A549 (cell line): ENCODE results near the gene ATP10D.

ENCODE experiments used
- EP300 ChIP-seq, 2 experiments: fragments of >200 bp; sonication (Bioruptor Twin); formaldehyde crosslinking; IDR thresholded peaks; 2 replicates in 1 of 2; 3 replicates in 1 of 2; pipeline ENCODE4 v1.6.1; 2016 to 2017
- TF ChIP-seq, protein P1 (sequence below): fragments of >200 bp; sonication (Bioruptor Twin); formaldehyde crosslinking; IDR thresholded peaks from 3 replicates; pipeline ENCODE4 v1.5.1; 2016

DNA sequence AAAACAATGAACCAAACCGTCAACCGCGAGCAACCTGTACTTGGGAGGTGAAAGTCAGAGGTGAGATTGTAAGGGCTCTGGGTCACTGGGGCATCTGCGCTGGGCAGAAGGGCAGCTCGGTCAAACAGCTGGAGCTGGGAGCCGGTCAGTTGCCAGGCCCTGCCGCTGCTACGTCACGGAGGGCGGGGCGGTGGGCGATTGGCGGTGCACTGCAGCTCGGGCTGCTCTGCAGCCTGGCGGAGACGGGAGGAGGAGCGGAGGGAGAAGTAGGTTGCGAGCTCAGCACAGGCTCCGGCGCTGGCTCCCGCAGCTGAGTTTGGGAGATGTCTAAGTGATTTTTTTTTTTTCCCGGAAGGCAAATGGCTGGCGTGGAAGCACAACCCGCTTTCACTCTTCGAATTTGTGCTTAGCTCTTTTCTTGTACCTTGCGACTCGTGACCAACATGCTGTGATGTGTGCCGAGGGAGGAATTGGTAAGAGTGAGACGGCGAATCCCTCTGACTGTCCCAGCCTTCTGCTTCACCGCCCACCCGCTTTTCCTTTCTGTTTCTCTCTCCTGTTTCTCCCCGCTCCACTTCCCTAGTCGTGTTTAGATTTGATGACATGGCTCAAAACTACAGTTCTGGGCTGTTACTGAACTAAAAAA is at the start of gene ATP10D:
- no peak for TF ChIP-seq EP300 (IDR thresholded peaks at IDR 0.05)
- TF ChIP-seq, protein P1, sequence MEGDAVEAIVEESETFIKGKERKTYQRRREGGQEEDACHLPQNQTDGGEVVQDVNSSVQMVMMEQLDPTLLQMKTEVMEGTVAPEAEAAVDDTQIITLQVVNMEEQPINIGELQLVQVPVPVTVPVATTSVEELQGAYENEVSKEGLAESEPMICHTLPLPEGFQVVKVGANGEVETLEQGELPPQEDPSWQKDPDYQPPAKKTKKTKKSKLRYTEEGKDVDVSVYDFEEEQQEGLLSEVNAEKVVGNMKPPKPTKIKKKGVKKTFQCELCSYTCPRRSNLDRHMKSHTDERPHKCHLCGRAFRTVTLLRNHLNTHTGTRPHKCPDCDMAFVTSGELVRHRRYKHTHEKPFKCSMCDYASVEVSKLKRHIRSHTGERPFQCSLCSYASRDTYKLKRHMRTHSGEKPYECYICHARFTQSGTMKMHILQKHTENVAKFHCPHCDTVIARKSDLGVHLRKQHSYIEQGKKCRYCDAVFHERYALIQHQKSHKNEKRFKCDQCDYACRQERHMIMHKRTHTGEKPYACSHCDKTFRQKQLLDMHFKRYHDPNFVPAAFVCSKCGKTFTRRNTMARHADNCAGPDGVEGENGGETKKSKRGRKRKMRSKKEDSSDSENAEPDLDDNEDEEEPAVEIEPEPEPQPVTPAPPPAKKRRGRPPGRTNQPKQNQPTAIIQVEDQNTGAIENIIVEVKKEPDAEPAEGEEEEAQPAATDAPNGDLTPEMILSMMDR, result no peak
